Aorta (tissue), 5 donors: ENCODE data around the gene ERC1. TPM values are rescaled to one million over a fixed set of nuclear protein-coding genes. Genes with fewer than 3 reads are reported as not detected.

ENCODE experiments used
- ATAC-seq: fragments of 200-7000 bp; cut with Tn5 transposase; one replicate; pipeline ENCODE4 v1.9.1; 2022; ENCODE audit warnings: moderate library complexity; ENCODE audit not compliant: low FRiP score
- DNase-seq, 2 donors: peaks; one replicate each; pipeline ENCODE4 v3.0.0-alpha.2; 2020
- H3K27ac ChIP-seq, 2 donors: one replicate each; pipeline ENCODE4 v1.5.1; 2013; ENCODE audit warnings: low read length in 2 of 2, mild to moderate bottlenecking in 2 of 2, moderate library complexity in 2 of 2, control low read depth in 1 of 2, inconsistent platforms in 1 of 2, low read depth in 1 of 2
- H3K27me3 ChIP-seq, 2 donors: one replicate each; pipeline ENCODE4 v1.6.1; 2013; ENCODE audit warnings: control low read depth in 1 of 2, low read length in 1 of 2, mild to moderate bottlenecking in 1 of 2, moderate library complexity in 1 of 2; ENCODE audit not compliant: insufficient read depth in 2 of 2, control insufficient read depth in 1 of 2
- H3K36me3 ChIP-seq, 2 donors: one replicate each; pipeline ENCODE4 v1.6.1; 2013; ENCODE audit warnings: control low read depth in 1 of 2, low read length in 1 of 2, mild to moderate bottlenecking in 1 of 2; ENCODE audit not compliant: insufficient read depth in 2 of 2, control insufficient read depth in 1 of 2
- H3K4me1 ChIP-seq, 2 donors: one replicate each; pipeline ENCODE4 v1.6.1; 2013; ENCODE audit warnings: low read length in 2 of 2, control low read depth in 1 of 2, mild to moderate bottlenecking in 1 of 2, moderate library complexity in 1 of 2; ENCODE audit not compliant: insufficient read depth in 2 of 2, control insufficient read depth in 1 of 2
- H3K4me3 ChIP-seq, 2 donors: one replicate each; pipeline ENCODE4 v1.5.1; 2013; ENCODE audit warnings: low read length in 2 of 2, control low read depth in 1 of 2, mild to moderate bottlenecking in 1 of 2
- H3K9me3 ChIP-seq: one replicate; pipeline ENCODE4 v1.6.1; 2013; ENCODE audit warnings: mild to moderate bottlenecking, low read length; ENCODE audit not compliant: control insufficient read depth
- WGBS, 2 donors: extraction: QIAGEN DNeasy Blood & Tissue Kit; methylation state at CpG; one replicate each; pipeline ENCODE4 v1.1.7; 2013; 5-methylcytosine and 5-hydroxymethylcytosine counted together
- intact Hi-C, 2 donors: fragments of 100-400 bp; cut with DNase I; formaldehyde crosslinking; loops; one replicate each; pipeline versions ENCODE4 v1.14.2 to v1.15.0; 2022
- long read RNA-seq, 2 donors: library from polyadenylated mRNA; unstranded; transcript quantifications; one replicate each; pipeline ENCODE4 v2.0.0, GENCODE V29; 2020 to 2021
- polyA plus RNA-seq, 2 donors: library from polyadenylated mRNA; stranded (reverse); fragments of 200-250 nt; gene quantifications; one replicate each; pipeline ENCODE4 v1.2.3, GENCODE V29; 2013
- total RNA-seq, 2 donors: library from RNA; stranded (reverse); fragmentation: NEBNext Ultra II Directional; extraction: Animal tissue kit (Norgen Biotek cat#: 25700); gene quantifications; one replicate each; pipeline ENCODE4 v1.2.1, GENCODE V29; 2021
- donor health status: healthy with polysubstance abuse.
- donor health status: Bipolar disorder and iron deficiency.
- donor health status: DM: no; HTN: no; CAD: no.
- donor health status: DM: no; HTN: no; CAD: no.
- donor health status: DM: yes; HTN: yes; CAD: no.

Gene ERC1
- total RNA-seq (10 to 100 TPM; 81.1 to 99.8 TPM), polyA plus RNA-seq (1 to 10 TPM; 8.1 to 9.5 TPM)
- long read RNA-seq, donor 1, partial matches to known transcripts = 97 of 186 reads
- long read RNA-seq, donor 1, other reads (novel, unspliced or antisense) = 89 of 186 reads
- long read RNA-seq, donor 2, full-length matches to known transcripts = 2 of 53 reads
- long read RNA-seq, donor 2, partial matches to known transcripts = 13 of 53 reads
- long read RNA-seq, donor 2, other reads (novel, unspliced or antisense) = 38 of 53 reads

DNA sequence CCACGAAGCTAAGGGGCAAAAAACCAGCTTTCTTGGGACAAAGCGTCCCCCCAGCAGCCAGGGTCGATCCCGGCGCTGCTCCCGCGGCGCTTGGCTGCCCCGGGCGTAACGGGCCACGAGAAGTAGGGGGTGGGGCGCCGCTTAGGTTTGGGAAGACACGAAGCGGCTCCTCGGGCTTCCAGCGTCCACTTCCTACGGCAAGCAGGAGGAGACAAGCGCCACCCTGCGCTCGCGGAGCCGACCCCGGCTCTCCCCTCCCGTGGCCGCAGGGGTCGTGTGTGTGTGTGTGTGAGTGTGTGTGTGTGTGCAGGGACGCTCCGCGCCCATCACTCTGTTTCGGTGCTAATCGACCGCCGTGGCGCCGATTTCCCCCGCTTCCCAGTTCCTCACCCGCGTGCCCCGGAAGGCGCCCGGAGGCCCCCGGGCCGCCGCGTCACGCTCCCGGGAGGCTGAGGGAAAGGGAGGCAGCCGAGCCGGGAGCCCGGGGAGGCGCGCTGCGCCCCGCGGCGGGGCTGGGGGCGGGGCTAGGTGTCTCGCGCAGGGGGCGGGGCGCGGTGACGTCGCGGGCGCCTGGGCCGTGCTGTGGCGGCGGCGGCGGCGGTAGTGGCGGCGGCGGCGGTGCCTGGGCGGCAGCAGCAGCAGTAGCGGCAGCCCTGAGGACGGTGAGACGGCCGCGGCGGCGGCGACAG lies at the start of gene ERC1:
Gene ERC1 (plus strand): TSS at position 563 of the 689 bp plus-strand sequence. CDS start 36,681 bp downstream, outside the sequence.
- WGBS, 2 donors = 0% methylated on average over 50 to 87 of the region's 87 CpGs
- DNase-seq (peak; percentile 93 to 96), ATAC-seq (peak; percentile 96)
- H3K27ac ChIP-seq = peak within 1 kb of the TSS; percentile 20 to 93
- no peaks in the 10 kb centered on the region for H3K36me3 ChIP-seq
- H3K4me3 ChIP-seq = peak within 1 kb of the TSS; percentile 75 to 85
- H3K9me3 ChIP-seq = no peaks in the 10 kb centered on the region
- H3K27me3 ChIP-seq = no peaks in the 10 kb centered on the region
- no peaks in the 10 kb centered on the region for H3K4me1 ChIP-seq
- intact Hi-C loops = loop anchor here (2.0 to 5.0 kb wide), 2 partner anchors 40 to 91 kb away; no protein-coding TSS in a partner anchor

DNA sequence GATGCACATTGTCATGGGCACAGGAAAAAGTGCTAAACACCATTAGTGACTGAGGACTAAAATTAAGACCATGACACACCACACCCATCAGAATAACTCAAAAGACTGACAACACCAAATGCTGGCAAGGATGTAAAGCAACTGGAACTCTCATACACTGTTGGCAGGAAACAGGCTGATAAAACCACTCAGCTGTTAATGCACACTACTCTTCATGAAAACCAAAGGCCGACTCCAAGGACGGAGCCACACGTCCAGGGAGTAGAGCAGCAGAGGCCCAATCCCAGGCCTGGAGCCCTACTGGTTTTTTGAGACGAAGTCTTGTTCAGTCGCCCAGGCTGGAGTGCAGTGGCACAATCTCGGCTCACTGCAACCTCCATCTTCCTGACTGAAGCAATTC lies 48.0 kb upstream of the ERC1 start:
- intact Hi-C loops = no loop called here
- Histone ChIP-seq H3K4me3 (no peak overlapping the region), H3K27ac (no peak overlapping the region), H3K4me1 (no peaks in the 10 kb centered on the region), H3K9me3 (no peaks in the 10 kb centered on the region), H3K36me3 (peaks cover 0 to 1% of the 10 kb centered on the region in 2 donors), H3K27me3 (no peaks in the 10 kb centered on the region)
- 86 to 91% methylated on average over 6 of the region's 6 CpGs for WGBS, 2 donors
- DNase-seq (no peak), ATAC-seq (no peak)

DNA sequence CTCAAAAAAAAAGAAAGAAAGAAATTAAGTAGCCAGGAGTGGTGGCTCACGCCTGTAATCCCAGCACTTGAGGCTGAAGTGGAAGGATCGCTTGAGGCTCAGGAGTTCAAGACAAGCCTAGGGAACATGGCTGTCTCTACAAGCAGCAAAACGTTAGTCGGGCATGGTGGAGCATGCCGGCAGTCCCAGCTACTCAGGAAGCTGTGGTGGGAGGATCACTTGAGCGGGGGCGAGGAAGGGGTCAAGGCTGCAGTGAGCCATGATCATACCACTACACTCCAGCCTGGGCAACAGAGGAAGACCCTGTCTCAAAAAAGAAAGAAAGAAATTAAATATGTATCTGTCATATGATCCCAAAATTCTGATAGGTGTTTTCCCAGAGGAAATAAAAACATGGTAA lies 46.8 kb upstream of the ERC1 start:
- intact Hi-C loops = no loop called here
- WGBS, 2 donors = 80 to 86% methylated on average over 7 of the region's 7 CpGs
- no peaks in the 10 kb centered on the region for H3K4me1 ChIP-seq
- no peaks in the 10 kb centered on the region for H3K9me3 ChIP-seq
- H3K27ac ChIP-seq = no peak overlapping the region
- H3K4me3 ChIP-seq = no peak overlapping the region
- H3K36me3 ChIP-seq = peaks cover 0 to 1% of the 10 kb centered on the region in 2 donors
- ATAC-seq = no peak
- DNase-seq = no peak
- H3K27me3 ChIP-seq = no peaks in the 10 kb centered on the region

DNA sequence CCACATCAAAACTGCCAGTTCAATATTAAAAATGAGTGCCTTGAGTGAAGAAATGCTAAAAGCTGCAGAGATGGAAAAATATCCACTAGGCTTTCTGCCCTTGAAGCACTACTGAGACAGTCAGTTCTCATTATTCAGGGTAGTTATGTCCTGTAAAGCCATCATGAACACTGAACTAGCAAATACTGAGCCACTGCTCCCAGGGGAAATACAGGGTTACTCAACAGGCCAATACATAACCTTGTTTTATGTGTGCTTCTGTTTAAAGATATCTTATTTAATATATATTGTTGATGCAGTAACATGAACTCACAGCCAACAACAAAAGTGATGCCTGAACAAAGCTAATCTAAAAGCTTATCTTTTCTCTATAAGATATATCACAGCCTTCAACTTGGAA lies 44.8 kb upstream of the ERC1 start:
- intact Hi-C loops = loop anchor here (5.0 kb wide), 4 partner anchors 49 to 194 kb away; partner anchors contain the start of gene WNK1 (in 1 of the 2)

DNA sequence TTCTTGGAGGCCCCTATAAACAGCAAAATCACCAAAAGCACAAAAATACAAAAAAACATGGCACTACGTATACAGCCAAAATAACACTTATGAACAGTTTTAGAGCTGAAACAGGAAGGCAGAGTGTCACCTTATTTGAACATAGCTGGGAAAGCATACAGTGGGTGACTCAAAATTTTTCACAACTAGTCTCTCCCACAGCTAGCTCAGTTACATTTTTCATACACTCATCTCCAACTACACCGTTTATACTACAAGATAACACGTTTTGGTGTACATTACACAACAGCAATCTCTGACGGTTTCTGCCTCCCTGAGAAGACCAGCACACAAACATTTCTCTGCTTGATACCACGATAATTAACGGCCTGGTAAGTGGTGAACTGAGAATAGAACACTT lies 44.4 kb upstream of the ERC1 start:
- intact Hi-C loops = loop anchor here (5.0 kb wide), 4 partner anchors 49 to 194 kb away; partner anchors contain the start of gene WNK1 (in 1 of the 2)
- ATAC-seq (no peak), DNase-seq (no peak)
- 56 to 57% methylated on average over 6 of the region's 6 CpGs for WGBS, 2 donors
- H3K36me3 ChIP-seq = peaks cover 0 to 1% of the 10 kb centered on the region in 2 donors
- H3K9me3 ChIP-seq = no peaks in the 10 kb centered on the region
- no peak overlapping the region for H3K4me3 ChIP-seq
- no peak overlapping the region for H3K27ac ChIP-seq
- H3K4me1 ChIP-seq = no peaks in the 10 kb centered on the region
- no peaks in the 10 kb centered on the region for H3K27me3 ChIP-seq

More for the DNA sequence above, 44.8 kb upstream of the ERC1 start:
- Histone ChIP-seq H3K4me3 (no peak overlapping the region), H3K27ac (no peak overlapping the region), H3K9me3 (no peaks in the 10 kb centered on the region), H3K27me3 (no peaks in the 10 kb centered on the region), H3K36me3 (peaks cover 0 to 1% of the 10 kb centered on the region in 2 donors), H3K4me1 (no peaks in the 10 kb centered on the region)
- ATAC-seq (no peak), DNase-seq (no peak)

DNA sequence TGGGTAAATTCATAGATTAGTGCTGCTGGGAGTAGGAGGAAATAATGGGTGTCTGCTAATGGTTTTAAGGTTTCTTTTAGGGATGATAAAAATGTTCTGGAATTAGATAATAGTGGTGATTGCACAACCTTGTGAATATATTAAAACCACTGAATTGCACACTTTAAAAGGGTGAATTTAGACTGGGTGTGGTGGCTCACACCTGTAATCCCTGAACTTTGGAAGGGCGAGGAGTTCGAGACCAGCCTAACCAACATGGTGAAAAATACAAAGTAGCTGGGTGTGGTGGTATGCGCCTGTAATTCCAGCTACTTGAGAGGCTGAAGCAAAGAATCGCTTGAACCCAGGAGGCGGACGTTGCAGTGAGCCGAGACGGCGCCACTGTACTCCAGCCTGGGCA lies 42.8 kb upstream of the ERC1 start:
- Histone ChIP-seq H3K27ac (peak overlapping the region in 1 of 2 donors; percentile 43), H3K4me1 (no peaks in the 10 kb centered on the region), H3K9me3 (no peaks in the 10 kb centered on the region), H3K36me3 (peaks cover 0 to 1% of the 10 kb centered on the region in 2 donors), H3K4me3 (no peak overlapping the region), H3K27me3 (no peaks in the 10 kb centered on the region)
- DNase-seq (no peak), ATAC-seq (no peak)
- intact Hi-C loops = loop anchor here (2.0 to 5.0 kb wide), 5 partner anchors 51 to 196 kb away; partner anchors contain the start of gene WNK1 (in 1 of the 2)
- 91 to 96% methylated on average over 9 of the region's 9 CpGs for WGBS, 2 donors

DNA sequence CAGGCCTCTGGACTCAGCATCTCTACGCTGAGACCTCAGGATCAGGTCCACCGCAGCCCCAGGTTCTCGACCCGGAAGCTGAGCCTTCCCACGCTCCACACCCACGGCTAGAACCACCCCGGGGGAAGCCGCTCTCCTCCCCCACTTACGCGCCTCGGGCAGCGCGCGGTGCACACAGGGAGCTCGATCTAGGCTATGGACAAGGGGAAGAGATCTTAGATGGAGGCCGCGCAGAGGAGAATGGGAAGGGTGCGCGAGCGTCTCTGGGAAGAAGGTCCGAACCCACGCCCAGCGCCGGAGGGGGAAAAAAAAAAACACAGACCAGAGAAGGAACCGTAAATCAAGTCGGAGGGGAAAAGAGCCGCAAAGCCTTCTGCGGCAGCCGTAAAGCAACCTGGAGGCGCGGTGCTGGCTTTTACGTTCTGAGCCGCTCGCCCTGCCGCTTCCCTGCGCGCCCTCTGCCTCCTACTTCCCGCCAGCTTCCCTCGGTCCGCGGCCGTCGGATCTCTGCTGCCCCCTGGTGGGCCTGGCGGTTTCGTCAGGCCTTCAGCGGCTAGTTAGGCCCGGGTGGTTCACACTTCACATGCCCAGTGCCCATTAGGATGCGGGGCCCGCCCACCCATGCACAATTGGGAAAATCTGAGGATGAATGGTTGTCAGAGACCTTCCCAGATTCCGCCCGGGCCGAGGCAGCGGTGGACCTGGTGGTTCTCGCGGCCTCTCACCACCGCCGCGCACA lies 41.4 kb upstream of the ERC1 start, which contains the start of gene RAD52:
Gene RAD52 (minus strand): TSS at position 242 of the 739 bp plus-strand sequence. CDS start 16,636 bp downstream, outside the sequence.
- DNase-seq = peak; percentile 99 to 100
- Histone ChIP-seq H3K27ac (peak within 1 kb of the TSS; percentile 47 to 75), H3K36me3 (no peaks in the 10 kb centered on the region), H3K9me3 (no peaks in the 10 kb centered on the region), H3K4me1 (no peaks in the 10 kb centered on the region), H3K4me3 (peak within 1 kb of the TSS; percentile 66 to 77), H3K27me3 (no peaks in the 10 kb centered on the region)
- 1% methylated on average over 53 to 58 of the region's 58 CpGs for WGBS, 2 donors
- ATAC-seq = peak; percentile 99
- intact Hi-C loops = loop anchor here (2.0 to 10.0 kb wide), 8 partner anchors 41 to 385 kb away; partner anchors contain the start of genes ERC1 (in 1 of the 2) and WNK1 (in 1 of the 2)

DNA sequence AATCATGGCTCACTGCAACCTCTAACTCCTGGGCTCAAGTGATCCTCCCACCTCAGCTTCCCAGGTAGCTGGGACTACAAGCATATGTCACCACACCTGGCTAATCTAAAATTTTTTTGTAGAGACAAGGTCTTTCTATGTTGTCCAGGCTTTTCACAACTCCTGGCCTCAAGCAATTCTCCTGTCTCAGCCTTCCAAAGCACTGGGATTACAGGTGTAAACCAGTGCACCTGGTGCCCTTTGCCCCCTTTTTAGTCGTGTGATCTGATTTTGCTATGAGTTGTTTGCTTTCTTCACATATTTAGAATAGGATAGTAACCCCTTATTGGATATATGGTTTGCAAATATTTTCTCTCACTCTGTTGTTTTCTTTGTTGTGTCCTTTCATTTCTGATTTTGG lies 39.8 kb upstream of the ERC1 start:
- intact Hi-C loops = loop anchor here (2.0 to 10.0 kb wide), 3 partner anchors 40 to 386 kb away; partner anchors contain the start of gene ERC1 (in 1 of the 2)
- no peak for ATAC-seq

More for the DNA sequence above, 39.8 kb upstream of the ERC1 start:
- Histone ChIP-seq H3K27ac (no peak overlapping the region), H3K4me1 (no peaks in the 10 kb centered on the region), H3K9me3 (no peaks in the 10 kb centered on the region), H3K36me3 (no peaks in the 10 kb centered on the region), H3K4me3 (no peak overlapping the region), H3K27me3 (no peaks in the 10 kb centered on the region)
- no peak for DNase-seq
- WGBS, 2 donors = 57 to 62% methylated on average over 1 of the region's 1 CpG
